ENCODE data around the gene CRB2. TPM values are rescaled to one million over a fixed set of nuclear protein-coding genes. Genes with fewer than 3 reads are reported as not detected.

Gene CRB2
- total RNA-seq, 2 donors from 2014 or later, result 0.92 to 1.1 TPM

GRCh38 chr9:123424131-123424530 lies 68.1 kb downstream of the CRB2 start:
- no peak for ATAC-seq
- no peak for DNase-seq
- intact Hi-C loops (cut with DNase I, micrococcal nuclease), result no loop called here

GRCh38 chr9:123424552-123425225 lies 68.7 kb downstream of the CRB2 start:
- DNase-seq (no peak), ATAC-seq (no peak)
- intact Hi-C loops (cut with DNase I, micrococcal nuclease), result no loop called here

GRCh38 chr9:123425261-123425821 lies 69.3 kb downstream of the CRB2 start:
- ATAC-seq, result no peak
- intact Hi-C loops (cut with DNase I, micrococcal nuclease), result no loop called here
- DNase-seq, result no peak

- DNase-seq (no peak), ATAC-seq (no peak)
- intact Hi-C loops (cut with DNase I, micrococcal nuclease), result no loop called here
These were observed 69.9 kb downstream of the CRB2 start for GRCh38 chr9:123425836-123426365.

GRCh38 chr9:123426406-123426805 lies 70.4 kb downstream of the CRB2 start:
- intact Hi-C loops (cut with DNase I, micrococcal nuclease), result no loop called here
- DNase-seq, result no peak
- peak; percentile 50 for ATAC-seq

Small RNA genes within 50 kb of the gene (microRNA-seq; reads per million reads assigned to microRNA genes)
- gene MIR601, result 0 to 1.4 reads per million in 2 donors

Other genes starting within 250 kb of the CRB2 start
- 10 to 100 TPM; 46.5 to 47.2 TPM for gene STRBP, start 87.6 kb upstream of the CRB2 start, total RNA-seq

All from left colon (tissue), 2 donors.